Measurements from ENCODE around the gene LRRC30. TPM values are rescaled to one million over a fixed set of nuclear protein-coding genes. Genes with fewer than 3 reads are reported as not detected.

LRRC30 gene
- total and polyA plus RNA-seq, 11 donors: not detected

DNA sequence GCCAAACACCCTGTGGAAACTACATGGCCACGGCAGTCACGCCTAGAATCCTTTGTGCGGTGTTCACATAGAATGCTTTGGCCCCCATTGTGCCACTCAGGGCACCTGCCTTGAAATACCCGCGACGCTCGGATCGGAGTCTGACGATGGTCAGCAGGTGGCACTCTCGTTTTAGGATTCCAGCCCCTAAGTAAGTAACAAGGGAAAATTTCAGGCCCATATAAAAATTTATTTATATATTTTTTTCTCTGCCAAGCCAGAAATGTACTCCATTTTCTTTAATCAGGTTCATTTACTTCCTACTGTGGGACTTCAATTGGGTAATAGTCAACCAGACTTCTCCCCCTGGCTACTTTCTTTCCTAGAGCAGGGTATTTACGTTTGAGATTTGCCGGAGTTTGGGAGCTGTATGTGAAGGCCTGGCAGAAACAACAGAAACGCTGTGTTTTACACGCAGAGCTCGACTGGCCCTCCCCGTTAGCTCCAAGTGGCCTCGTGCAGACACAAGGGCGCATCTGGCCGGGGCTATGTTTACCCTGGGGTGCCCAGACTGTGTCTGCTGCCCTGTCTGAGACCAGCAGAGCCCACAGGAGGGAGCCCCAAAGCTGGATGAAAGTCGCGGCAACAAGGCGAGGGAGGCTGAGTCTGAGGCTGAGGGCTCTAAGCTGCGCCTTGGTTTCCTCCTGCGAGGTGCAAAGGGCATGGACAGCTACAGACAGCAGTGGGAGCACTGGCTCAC lies 41.6 kb downstream of the LRRC30 start:
- Histone ChIP-seq H3K9me3 (no peaks in the 10 kb centered on the region), H3K36me3 (no peaks in the 10 kb centered on the region), H3K4me3 (peak overlapping the region in 9 of 12 donors; percentile 25 to 45 (median 32)), H3K4me1 (peaks cover 3 to 24% (median 19%) of the 10 kb centered on the region in 12 donors), H3K27me3 (no peaks in the 10 kb centered on the region), H3K27ac (peak overlapping the region; percentile 64 to 84 (median 78))
- DNase-seq (peak; percentile 71 to 76 (median 74)), ATAC-seq (peak; percentile 78 to 88 (median 84))
- 6 to 23% (median 17%) methylated on average over 21 to 24 of the region's 24 CpGs for WGBS, 4 donors
- no peak for TF ChIP-seq POLR2A (IDR thresholded peaks at IDR 0.05)
- TF ChIP-seq, protein P1, sequence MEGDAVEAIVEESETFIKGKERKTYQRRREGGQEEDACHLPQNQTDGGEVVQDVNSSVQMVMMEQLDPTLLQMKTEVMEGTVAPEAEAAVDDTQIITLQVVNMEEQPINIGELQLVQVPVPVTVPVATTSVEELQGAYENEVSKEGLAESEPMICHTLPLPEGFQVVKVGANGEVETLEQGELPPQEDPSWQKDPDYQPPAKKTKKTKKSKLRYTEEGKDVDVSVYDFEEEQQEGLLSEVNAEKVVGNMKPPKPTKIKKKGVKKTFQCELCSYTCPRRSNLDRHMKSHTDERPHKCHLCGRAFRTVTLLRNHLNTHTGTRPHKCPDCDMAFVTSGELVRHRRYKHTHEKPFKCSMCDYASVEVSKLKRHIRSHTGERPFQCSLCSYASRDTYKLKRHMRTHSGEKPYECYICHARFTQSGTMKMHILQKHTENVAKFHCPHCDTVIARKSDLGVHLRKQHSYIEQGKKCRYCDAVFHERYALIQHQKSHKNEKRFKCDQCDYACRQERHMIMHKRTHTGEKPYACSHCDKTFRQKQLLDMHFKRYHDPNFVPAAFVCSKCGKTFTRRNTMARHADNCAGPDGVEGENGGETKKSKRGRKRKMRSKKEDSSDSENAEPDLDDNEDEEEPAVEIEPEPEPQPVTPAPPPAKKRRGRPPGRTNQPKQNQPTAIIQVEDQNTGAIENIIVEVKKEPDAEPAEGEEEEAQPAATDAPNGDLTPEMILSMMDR (IDR thresholded peaks at IDR 0.05): peak; percentile 21 to 75 (median 58)
- intact Hi-C loops (cut with DNase I): loop anchor here (1.0 to 10.0 kb wide), 22 partner anchors 94 to 1212 kb away; partner anchors contain the start of gene PTPRM (in 8 of the 10)

DNA sequence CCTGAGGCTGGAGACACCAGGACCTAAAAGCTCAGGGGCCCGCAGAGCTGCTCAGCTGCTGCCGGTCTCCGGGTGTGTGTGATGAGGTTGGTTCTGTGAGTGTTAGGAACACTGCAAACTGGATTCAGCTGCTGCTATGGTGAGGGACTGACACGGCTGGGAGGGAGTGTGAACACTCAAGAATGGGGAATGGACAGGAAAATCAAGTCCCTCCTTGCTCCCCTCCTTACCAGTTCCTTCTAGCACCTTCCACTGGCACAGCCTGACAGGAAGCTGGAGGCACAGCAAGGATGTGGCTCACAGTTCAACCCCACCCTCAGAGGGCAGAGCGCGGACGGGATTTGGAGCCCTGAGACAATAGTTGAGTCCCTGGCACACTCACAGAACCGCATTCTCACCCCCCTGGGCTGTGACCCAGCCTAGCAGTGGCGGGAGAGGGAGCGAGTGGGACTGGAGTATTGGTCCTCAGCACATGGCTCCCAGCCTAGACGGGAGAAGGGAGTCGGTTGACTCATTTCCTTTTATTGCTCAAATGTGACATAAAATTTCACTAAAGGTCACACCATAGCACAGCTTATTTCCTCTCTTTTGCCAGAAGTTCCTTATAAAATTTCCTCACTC lies 42.5 kb downstream of the LRRC30 start:
- TF ChIP-seq POLR2A (IDR thresholded peaks at IDR 0.05): no peak
- TF ChIP-seq, protein P1 (IDR thresholded peaks at IDR 0.05): peak in 1 of 12 donors; percentile 10
- H3K36me3 ChIP-seq: no peaks in the 10 kb centered on the region
- H3K27me3 ChIP-seq: no peaks in the 10 kb centered on the region
- H3K4me1 ChIP-seq: peaks cover 3 to 24% (median 19%) of the 10 kb centered on the region in 12 donors
- H3K4me3 ChIP-seq: peak overlapping the region in 9 of 12 donors; percentile 13 to 45 (median 32)
- intact Hi-C loops (cut with DNase I): loop anchor here (1.0 to 10.0 kb wide), 22 partner anchors 93 to 1211 kb away; partner anchors contain the start of gene PTPRM (in 7 of the 10)
- H3K9me3 ChIP-seq: no peaks in the 10 kb centered on the region
- H3K27ac ChIP-seq: peak overlapping the region; percentile 64 to 84 (median 78)
- DNase-seq (peak; percentile 69 to 89 (median 78)), ATAC-seq (peak; percentile 57 to 92 (median 89))
- WGBS, 4 donors: 30 to 47% (median 36%) methylated on average over 12 of the region's 12 CpGs

DNA sequence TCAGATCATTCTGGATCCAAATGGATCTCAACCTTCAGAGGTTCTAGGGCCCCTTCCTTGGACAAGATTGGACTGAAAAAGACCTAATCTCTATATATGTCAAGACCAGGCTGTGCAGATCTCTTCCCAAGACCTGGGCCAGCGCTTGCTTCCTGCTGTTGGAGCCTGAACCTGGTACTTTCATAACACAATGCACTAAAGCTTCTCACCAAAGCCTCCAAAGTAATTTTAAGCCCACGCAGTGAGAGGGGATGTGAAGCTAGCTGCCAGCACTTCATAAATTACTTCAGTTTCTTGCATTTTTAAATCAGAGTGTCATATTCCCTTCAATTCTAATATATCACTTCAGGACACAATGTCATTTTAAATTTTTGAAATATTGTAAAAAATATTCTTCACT lies 50.7 kb downstream of the LRRC30 start:
- H3K4me1 ChIP-seq: no peaks in the 10 kb centered on the region
- no peak overlapping the region for H3K27ac ChIP-seq
- no peaks in the 10 kb centered on the region for H3K36me3 ChIP-seq
- ATAC-seq: no peak
- TF ChIP-seq POLR2A (IDR thresholded peaks at IDR 0.05): no peak
- TF ChIP-seq, protein P1 (IDR thresholded peaks at IDR 0.05): no peak
- no peaks in the 10 kb centered on the region for H3K27me3 ChIP-seq
- H3K9me3 ChIP-seq: no peaks in the 10 kb centered on the region
- H3K4me3 ChIP-seq: no peak overlapping the region
- 92 to 100% (median 96%) methylated on average over 2 of the region's 2 CpGs for WGBS, 4 donors
- no peak for DNase-seq
- intact Hi-C loops (cut with DNase I): no loop called here

Other genes starting within 250 kb of the LRRC30 start
- 1 to 10 TPM in 2 of 9 donors, under 1 TPM in 7; 0.04 to 1.7 (median 0.28) TPM for gene LAMA1, start 113.3 kb upstream of the LRRC30 start, total RNA-seq
- under 1 TPM; 0.08 to 0.46 TPM for gene LAMA1, start 113.3 kb upstream of the LRRC30 start, polyA plus RNA-seq